GM12874 (cell line): ENCODE data around the gene HCLS1.

Source experiments
- CTCF ChIP-seq: IDR thresholded peaks from 2 replicates; pipeline ENCODE4 v1.5.1; 2011; ENCODE audit warnings: low read depth, mild to moderate bottlenecking, control low read depth, low read length, moderate library complexity; ENCODE audit not compliant: insufficient read depth

The HCLS1 gene

GRCh38 chr3:121651684-121652083 lies 9.0 kb downstream of the HCLS1 start:
- TF ChIP-seq CTCF = no peak

- TF ChIP-seq CTCF = no peak
These were observed 11.1 kb downstream of the HCLS1 start for GRCh38 chr3:121649645-121650044.

GRCh38 chr3:121648219-121648958 lies 12.3 kb downstream of the HCLS1 start:
- no peak for TF ChIP-seq CTCF

GRCh38 chr3:121645054-121645453 lies 15.6 kb downstream of the HCLS1 start:
- no peak for TF ChIP-seq CTCF

GRCh38 chr3:121642601-121643314 lies 17.9 kb downstream of the HCLS1 start:
- no peak for TF ChIP-seq CTCF

- TF ChIP-seq CTCF = no peak
These were observed 19.6 kb downstream of the HCLS1 start for GRCh38 chr3:121641127-121641526.

GRCh38 chr3:121637922-121638321 lies 22.8 kb downstream of the HCLS1 start:
- no peak for TF ChIP-seq CTCF
